GM18505 (cell line): ENCODE measurements around the gene EDC4.
A peak's percentile ranks its signal among the peaks of the same experiment; 100 is the strongest.
"Not testable (repeated sequence)": the region's sequence is repeated elsewhere in the genome, so short reads cannot be mapped to it uniquely, and the experiment has no call there.

Source experiments
- ATAC-seq: cut with Tn5 transposase; IDR thresholded peaks from one replicate; pipeline ENCODE4 v1.9.1; 2021; ENCODE audit not compliant: unreplicated experiment
- POLR2A ChIP-seq: IDR thresholded peaks from 4 replicates; pipeline ENCODE4 v1.6.1; 2011; ENCODE audit warnings: borderline replicate concordance; ENCODE audit not compliant: insufficient read depth, insufficient read length; ENCODE audit errors: extremely low read depth

EDC4 gene

DNA sequence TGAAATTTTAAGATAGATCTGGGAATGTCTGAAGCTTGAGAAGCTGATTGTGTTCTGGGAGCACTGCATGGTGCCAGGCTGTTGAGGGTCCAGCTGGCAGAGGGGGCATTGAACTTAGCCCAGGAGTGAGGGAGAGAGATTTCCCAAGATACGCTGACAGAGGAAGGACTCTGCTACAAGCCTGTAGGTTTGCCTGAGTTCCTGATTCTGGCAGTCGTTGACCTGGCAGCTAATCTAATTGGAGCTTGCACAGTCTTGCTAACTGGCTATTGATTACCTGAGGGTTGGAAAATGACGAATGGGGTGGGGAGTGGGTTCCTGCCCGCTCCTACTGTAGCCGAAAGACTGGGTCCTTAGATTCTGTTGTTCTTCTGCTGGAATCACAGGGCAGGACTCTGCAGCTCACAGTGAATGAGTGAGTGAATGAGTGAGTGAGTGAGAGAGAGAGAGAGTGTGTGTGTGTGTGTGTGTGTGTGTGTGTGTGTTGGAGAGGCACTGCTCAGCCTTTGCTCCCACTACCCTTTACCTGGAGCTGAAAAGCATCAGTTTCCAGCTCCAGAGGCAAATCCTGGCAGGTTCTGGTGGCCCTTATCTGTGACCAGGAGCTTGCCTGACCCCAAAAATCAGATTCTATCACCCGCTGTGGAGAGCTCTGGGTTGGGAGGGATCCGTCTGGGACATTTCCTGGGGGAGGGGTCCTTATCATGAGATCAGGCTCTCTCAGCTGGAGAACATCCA lies 42.1 kb downstream of the EDC4 start:
- no peak for TF ChIP-seq POLR2A
- ATAC-seq = no peak

GRCh38 chr16:67915496-67915769 lies 42.6 kb downstream of the EDC4 start:
- ATAC-seq = not testable (repeated sequence)

DNA sequence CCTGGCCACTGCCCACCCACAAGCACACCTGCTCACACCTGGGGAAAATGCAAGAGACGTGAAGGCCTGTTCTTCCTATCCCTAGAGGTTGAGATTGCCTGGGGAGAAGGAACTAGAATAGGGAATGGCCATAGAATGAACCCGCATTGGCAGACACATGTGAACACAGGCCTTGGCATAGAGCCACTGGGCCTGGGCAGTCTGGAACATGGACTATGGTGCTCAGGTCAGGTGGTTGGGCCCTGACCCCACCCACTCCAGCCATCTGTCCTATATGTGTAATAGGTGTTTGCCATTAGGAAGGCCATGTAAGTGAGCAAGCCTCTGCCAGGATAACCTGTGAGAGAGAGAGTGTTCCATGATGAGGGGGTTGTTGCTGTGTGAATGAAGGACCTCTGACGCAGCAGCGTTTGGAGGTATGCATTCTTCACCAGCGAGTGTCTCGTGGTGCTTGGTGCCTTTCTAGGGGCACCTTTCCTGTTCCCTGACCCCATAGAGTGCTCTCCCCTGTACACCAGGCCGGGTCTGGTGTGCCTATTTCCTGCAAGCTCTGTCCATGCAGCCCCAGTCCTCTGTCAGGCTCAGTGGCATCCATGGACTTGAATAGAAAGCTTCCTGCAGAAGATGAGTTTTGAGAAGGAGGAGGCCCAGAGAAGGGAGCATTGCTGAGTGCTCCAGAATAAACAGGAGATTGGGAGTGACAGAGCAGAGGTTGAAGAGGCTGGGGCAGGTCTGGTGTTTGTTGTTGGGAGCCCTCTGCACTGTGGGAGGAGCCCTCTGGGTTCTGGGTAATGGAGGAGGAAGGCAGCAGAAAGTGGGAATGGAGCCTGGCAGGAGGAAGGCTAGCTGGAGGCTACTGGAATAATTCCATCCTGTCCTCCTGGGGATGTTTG lies 43.2 kb downstream of the EDC4 start:
- no peak for TF ChIP-seq POLR2A
- ATAC-seq = no peak

- no peak for TF ChIP-seq POLR2A
- no peak for ATAC-seq
These were observed 44.4 kb downstream of the EDC4 start for GRCh38 chr16:67917140-67917851.

GRCh38 chr16:67917852-67918236 lies 45.0 kb downstream of the EDC4 start:
- TF ChIP-seq POLR2A = no peak
- no peak for ATAC-seq

DNA sequence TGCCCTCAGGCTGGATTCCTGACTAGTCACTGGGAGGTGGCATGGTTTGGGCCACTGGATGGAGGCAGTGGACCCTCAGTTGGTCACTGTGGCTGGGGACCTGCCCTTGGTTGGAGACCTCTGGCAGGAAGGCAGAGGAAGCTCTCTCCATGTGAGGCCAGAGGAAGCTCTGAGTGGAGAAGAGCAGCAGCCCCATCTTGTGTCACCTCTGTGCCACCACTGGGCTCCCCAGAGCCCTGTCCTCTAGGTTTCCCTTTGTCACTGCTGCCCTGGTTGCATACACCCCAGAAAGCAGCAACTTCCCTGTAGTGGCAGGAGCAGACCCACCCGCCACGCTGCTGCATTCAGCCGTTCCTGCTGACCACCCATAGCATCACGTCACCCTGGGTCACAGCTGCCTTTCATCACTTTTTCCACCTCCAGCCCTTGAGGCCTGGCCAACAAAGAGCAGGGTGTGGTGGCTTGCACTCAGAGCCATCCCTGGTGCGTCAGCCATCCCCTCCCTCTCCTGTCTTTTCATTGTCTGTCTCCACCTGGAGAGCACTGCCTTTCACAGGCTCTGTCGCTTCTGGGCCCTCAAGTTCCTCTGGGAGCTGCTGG lies 46.9 kb downstream of the EDC4 start:
- ATAC-seq = no peak
- no peak for TF ChIP-seq POLR2A

DNA sequence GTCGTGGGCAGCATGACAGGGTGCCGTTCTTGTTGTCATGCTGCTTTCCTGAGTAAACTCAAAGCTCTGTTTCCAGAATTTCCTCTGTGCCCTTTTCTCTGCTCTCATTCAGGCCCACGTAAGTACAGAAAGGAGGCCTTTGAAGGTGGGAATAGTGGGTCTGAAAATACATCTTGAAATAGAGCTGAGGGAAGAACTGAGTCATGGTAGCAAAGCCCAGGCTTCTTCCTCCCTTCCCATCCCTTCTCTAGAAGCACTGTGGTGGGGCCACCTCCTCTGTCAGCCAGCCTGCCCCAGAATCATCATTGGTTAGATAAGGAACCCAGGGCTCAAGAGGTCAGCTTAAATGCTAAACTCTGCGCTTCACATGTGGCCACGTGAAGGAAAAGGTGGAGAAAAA lies 49.4 kb downstream of the EDC4 start:
- ATAC-seq = no peak
- TF ChIP-seq POLR2A = no peak

- no peak for TF ChIP-seq POLR2A
- no peak for ATAC-seq
These were observed 49.9 kb downstream of the EDC4 start for GRCh38 chr16:67922740-67923139.

DNA sequence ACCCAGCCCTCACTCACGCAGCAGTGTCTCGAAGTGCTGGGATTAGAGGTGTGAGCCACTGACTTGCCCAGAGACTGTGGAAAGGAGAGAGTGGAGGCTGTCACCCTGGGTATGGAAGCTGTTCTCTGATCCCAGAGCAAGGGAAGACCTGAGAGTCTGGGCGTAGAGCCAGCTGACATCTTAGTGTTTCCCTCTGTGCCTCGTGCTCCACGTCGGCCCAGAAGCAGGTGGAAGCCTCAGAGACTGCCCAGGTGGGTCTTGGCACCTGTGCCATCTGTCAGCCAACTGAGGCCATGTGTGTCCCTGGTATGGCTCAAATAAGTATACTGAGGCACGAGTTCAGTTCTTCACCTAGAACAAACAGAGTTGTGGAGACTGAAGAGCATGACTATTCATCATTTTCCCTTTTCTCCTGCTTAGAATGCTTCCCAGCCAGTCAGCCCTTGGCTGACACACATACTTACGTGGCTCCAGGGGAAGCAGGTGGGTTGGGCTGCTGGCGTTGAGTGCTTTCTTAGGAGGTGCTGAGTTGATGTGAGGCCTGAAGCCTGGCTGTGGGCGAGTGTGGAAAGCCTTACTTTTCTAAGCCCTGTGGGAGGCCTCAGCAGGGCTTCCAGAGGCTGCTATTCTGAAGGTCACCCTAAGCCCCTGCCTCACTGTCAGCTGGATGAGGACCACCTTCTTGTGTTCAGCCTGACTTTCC lies 50.7 kb downstream of the EDC4 start:
- ATAC-seq = no peak
- TF ChIP-seq POLR2A = no peak

- no peak for ATAC-seq
- no peak for TF ChIP-seq POLR2A
These were observed 51.5 kb downstream of the EDC4 start for GRCh38 chr16:67924140-67924906.

DNA sequence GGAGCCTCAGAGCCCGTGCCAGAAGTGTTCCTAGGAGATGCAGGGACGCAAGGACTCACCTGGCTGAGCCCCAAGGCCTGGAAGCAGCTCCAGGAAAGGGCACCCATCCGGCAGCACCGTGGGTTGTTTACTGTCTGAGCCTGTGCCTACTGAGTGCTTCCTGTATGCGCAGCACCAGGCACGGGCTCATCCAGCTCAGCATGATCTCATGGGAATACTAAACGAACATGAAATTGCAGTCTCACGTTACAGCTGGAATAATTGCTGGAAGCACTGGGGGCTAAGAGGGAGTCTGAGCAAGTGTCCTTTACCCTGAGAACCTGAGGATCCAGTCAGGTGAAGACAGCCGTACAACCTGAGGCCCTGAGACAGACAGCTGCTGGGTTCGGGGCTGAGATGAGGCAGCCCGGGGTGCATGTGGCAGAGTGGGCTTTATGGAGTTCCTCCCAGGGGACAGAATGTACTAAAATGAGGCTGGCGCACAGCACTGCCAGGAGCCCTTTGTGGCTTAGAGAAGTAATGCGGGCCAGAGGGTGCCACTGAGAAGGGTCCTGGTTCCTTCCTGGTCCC lies 53.4 kb downstream of the EDC4 start:
- ATAC-seq = no peak
- no peak for TF ChIP-seq POLR2A

DNA sequence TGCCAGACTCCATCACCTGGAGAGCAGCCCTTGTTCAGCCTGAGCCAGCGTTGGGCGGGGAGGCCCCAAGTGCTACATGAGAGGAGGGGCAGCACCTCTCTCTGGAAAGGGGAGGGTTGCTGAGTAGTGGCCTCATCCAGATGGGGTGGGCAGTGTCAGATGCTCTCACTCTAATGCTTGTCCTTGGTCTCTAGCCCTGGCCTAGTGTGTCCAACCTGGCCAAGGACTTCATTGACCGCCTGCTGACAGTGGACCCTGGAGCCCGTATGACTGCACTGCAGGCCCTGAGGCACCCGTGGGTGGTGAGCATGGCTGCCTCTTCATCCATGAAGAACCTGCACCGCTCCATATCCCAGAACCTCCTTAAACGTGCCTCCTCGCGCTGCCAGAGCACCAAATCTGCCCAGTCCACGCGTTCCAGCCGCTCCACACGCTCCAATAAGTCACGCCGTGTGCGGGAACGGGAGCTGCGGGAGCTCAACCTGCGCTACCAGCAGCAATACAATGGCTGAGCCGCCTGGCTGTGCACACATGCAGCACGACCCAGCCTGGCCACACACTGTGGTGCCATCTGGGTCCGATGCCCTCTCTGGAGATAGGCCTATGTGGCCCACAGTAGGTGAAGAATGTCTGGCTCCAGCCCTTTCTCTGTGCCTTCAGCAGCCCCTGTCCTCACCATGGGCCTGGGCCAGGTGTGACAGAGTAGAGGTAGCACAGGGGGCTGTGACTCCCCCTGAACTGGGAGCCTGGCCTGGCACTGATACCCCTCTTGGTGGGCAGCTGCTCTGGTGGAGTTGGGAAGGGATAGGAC lies 54.5 kb downstream of the EDC4 start:
- TF ChIP-seq POLR2A = peak; percentile 19
- no peak for ATAC-seq

DNA sequence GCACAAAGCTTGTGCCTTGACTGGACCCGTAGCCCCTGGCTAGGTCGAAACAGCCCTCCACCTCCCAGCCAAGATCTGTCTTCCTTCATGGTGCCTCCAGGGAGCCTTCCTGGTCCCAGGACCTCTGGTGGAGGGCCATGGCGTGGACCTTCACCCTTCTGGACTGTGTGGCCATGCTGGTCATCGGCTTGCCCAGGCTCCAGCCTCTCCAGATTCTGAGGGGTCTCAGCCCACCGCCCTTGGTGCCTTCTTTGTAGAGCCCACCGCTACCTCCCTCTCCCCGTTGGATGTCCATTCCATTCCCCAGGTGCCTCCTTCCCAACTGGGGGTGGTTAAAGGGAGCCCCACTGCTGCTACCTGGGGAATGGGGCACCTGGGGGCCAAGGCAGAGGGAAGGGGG lies 55.3 kb downstream of the EDC4 start:
- ATAC-seq = no peak
- no peak for TF ChIP-seq POLR2A
